MM.1S (cell line): ENCODE data around the gene CCDC158.

Experiments used
- CTCF ChIP-seq: fragments of 300-600 bp; sonication (generic); IDR thresholded peaks from 2 replicates; pipeline ENCODE4 v1.5.1; 2016; ENCODE audit warnings: antibody characterized with exemption, low read length, mixed read lengths
- EZH2 ChIP-seq: fragments of 300-600 bp; sonication (generic); optimal IDR thresholded peaks from 2 replicates; pipeline ENCODE3; 2017; ENCODE audit warnings: low read depth, mild to moderate bottlenecking, antibody characterized with exemption, low read length, mixed read lengths
- EZH2phosphoT487 ChIP-seq: fragments of 300-600 bp; sonication (generic); IDR thresholded peaks from 2 replicates; pipeline ENCODE4 v1.6.1; 2018; ENCODE audit warnings: antibody characterized with exemption, low read length

DNA sequence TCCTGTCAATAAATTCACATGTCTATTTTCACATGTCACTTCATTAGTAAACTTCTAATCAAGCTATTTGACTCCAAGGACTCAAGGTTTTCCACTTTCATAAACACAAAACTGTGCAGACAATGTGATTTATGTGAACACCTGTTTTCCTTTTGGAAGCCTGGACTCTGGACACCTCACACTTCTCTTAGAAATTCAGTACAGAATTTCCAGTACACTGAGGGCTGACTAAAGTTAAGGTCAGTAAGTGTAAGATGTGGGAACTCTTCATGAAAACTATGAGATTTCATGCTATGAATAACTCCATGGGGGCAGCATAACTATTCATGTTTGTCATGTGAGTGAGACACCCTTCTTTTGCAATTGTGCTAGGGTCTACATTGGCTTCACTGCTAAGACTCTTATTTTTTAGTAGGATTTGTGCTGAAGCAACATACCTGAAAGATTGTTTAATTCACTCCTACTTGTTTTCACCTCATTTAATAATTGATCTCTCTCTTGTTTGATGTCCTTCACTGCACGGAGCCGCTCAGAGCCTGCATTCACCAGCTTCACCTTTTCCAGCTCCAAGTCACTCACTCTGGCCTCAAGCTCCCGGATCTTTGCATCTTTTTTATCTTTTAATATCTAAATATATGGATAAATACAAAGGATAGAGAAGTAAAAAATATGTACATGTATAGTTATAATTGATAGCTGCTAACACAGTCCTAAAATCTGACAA, 59.1 kb downstream of the CCDC158 start:
- TF ChIP-seq CTCF = no peak
- TF ChIP-seq EZH2 = no peak
- no peak for TF ChIP-seq EZH2phosphoT487
